Renal pelvis (tissue), 4 donors: ENCODE data around the gene DEF6. TPM values are rescaled to one million over a fixed set of nuclear protein-coding genes. Genes with fewer than 3 reads are reported as not detected.
"Not testable (repeated sequence)": the region's sequence is repeated elsewhere in the genome, so short reads cannot be mapped to it uniquely, and the experiment has no call there.

Experiments
- DNase-seq: peaks from one replicate; pipeline ENCODE4 v3.0.0-alpha.2; 2013
- polyA plus RNA-seq, 3 donors: library from polyadenylated mRNA; unstranded; fragments of 120-200 nt; gene quantifications; one replicate each; pipeline ENCODE4 v1.2.1, GENCODE V29; 2013; ENCODE audit not compliant: insufficient read length in 3 of 3

Gene DEF6
- polyA plus RNA-seq, 3 donors = 4.5 to 5.7 (median 4.7) TPM

GRCh38 chr6:35309611-35310264, 12.1 kb downstream of the DEF6 start:
- no peak for DNase-seq

GRCh38 chr6:35310265-35310831, 12.7 kb downstream of the DEF6 start:
- DNase-seq = no peak

- no peak for DNase-seq
Observed at GRCh38 chr6:35311390-35312075, 13.9 kb downstream of the DEF6 start.

GRCh38 chr6:35312076-35312800, 14.6 kb downstream of the DEF6 start:
- no peak for DNase-seq

GRCh38 chr6:35312807-35313206, 15.2 kb downstream of the DEF6 start:
- DNase-seq = no peak

- no peak for DNase-seq
Observed at GRCh38 chr6:35317483-35318195, 20.0 kb downstream of the DEF6 start.

- DNase-seq = peak; percentile 82
Observed at GRCh38 chr6:35318196-35319171, 20.9 kb downstream of the DEF6 start.

- DNase-seq = no peak
Observed at GRCh38 chr6:35319346-35320030, 21.9 kb downstream of the DEF6 start.

GRCh38 chr6:35320031-35320410, 22.4 kb downstream of the DEF6 start:
- DNase-seq = no peak

- DNase-seq = no peak
Observed at GRCh38 chr6:35321091-35321490, 23.5 kb downstream of the DEF6 start.

- DNase-seq = no peak
Observed at GRCh38 chr6:35327349-35328027, 29.9 kb downstream of the DEF6 start.

- no peak for DNase-seq
Observed at GRCh38 chr6:35328108-35328723, 30.6 kb downstream of the DEF6 start.

- not testable (repeated sequence) for DNase-seq
Observed at GRCh38 chr6:35328965-35329364, 31.3 kb downstream of the DEF6 start.

- no peak for DNase-seq
Observed at GRCh38 chr6:35330541-35331119, 33.0 kb downstream of the DEF6 start.

GRCh38 chr6:35332074-35332887, 34.7 kb downstream of the DEF6 start:
- DNase-seq = not testable (repeated sequence)

- no peak for DNase-seq
Observed at GRCh38 chr6:35341557-35341956, 43.9 kb downstream of the DEF6 start.

GRCh38 chr6:35342258-35343091, 44.9 kb downstream of the DEF6 start, which contains the start of gene PPARD:
PPARD (plus strand) TSS chr6:35342558; CDS start chr6:35411088, 68,530 bp downstream.
- peak; percentile 96 for DNase-seq
